ENCODE data around the gene CASS4. TPM values are rescaled to one million over a fixed set of nuclear protein-coding genes. Genes with fewer than 3 reads are reported as not detected.

Gene CASS4
- total RNA-seq, 2 donors from 2014 or later, result 0.52 TPM; not detected in 1

- Histone ChIP-seq H3K9me3 (no peaks in the 10 kb centered on the region), H3K4me1 (no peaks in the 10 kb centered on the region), H3K27me3 (no peaks in the 10 kb centered on the region), H3K4me3 (no peak overlapping the region), H3K27ac (no peak overlapping the region), H3K36me3 (replicated peaks in 1 of 2; ENCODE audit: insufficient read depth in 1 of 2, low read depth in 2 of 2) (no peaks in the 10 kb centered on the region)
- intact Hi-C loops (cut with DNase I), result no loop called here
- DNase-seq, result no peak
- WGBS, 2 donors, result 56 to 61% methylated on average over 4 of the region's 4 CpGs
- ATAC-seq, result no peak
- TF ChIP-seq POLR2A (IDR thresholded peaks at IDR 0.05) (no peak), CTCF (IDR thresholded peaks at IDR 0.05) (no peak)
These were observed 28.4 kb downstream of the CASS4 start for GRCh38 chr20:56440346-56441007.

GRCh38 chr20:56442389-56443365 lies 30.6 kb downstream of the CASS4 start:
- H3K27ac ChIP-seq, result no peak overlapping the region
- 72 to 81% methylated on average over 17 of the region's 17 CpGs for WGBS, 2 donors
- no peaks in the 10 kb centered on the region for H3K4me1 ChIP-seq
- H3K27me3 ChIP-seq, result no peaks in the 10 kb centered on the region
- H3K9me3 ChIP-seq, result no peaks in the 10 kb centered on the region
- H3K36me3 ChIP-seq (replicated peaks in 1 of 2; ENCODE audit: insufficient read depth in 1 of 2, low read depth in 2 of 2), result no peaks in the 10 kb centered on the region
- ATAC-seq (no peak), DNase-seq (no peak)
- TF ChIP-seq CTCF (IDR thresholded peaks at IDR 0.05) (no peak), POLR2A (IDR thresholded peaks at IDR 0.05) (no peak)
- intact Hi-C loops (cut with DNase I), result no loop called here
- no peak overlapping the region for H3K4me3 ChIP-seq

GRCh38 chr20:56443654-56444540 lies 31.8 kb downstream of the CASS4 start:
- ATAC-seq (no peak), DNase-seq (no peak)
- no peaks in the 10 kb centered on the region for H3K4me1 ChIP-seq

GRCh38 chr20:56445130-56445529 lies 33.1 kb downstream of the CASS4 start:
- no peak for TF ChIP-seq CTCF (IDR thresholded peaks at IDR 0.05)
- TF ChIP-seq POLR2A (IDR thresholded peaks at IDR 0.05), result no peak
- no peaks in the 10 kb centered on the region for H3K27me3 ChIP-seq
- no peak for DNase-seq
- WGBS, 2 donors, result 67 to 76% methylated on average over 3 of the region's 3 CpGs
- intact Hi-C loops (cut with DNase I), result no loop called here
- no peaks in the 10 kb centered on the region for H3K36me3 ChIP-seq (replicated peaks in 1 of 2; ENCODE audit: insufficient read depth in 1 of 2, low read depth in 2 of 2)
- no peaks in the 10 kb centered on the region for H3K9me3 ChIP-seq
- H3K4me3 ChIP-seq, result no peak overlapping the region
- ATAC-seq, result no peak
- H3K27ac ChIP-seq, result no peak overlapping the region
- H3K4me1 ChIP-seq, result no peaks in the 10 kb centered on the region

More at GRCh38 chr20:56443654-56444540, 31.8 kb downstream of the CASS4 start:
- TF ChIP-seq POLR2A (IDR thresholded peaks at IDR 0.05) (no peak), CTCF (IDR thresholded peaks at IDR 0.05) (no peak)
- H3K27me3 ChIP-seq, result no peaks in the 10 kb centered on the region
- 45 to 50% methylated on average over 20 to 27 of the region's 27 CpGs for WGBS, 2 donors
- no peak overlapping the region for H3K27ac ChIP-seq
- no peaks in the 10 kb centered on the region for H3K36me3 ChIP-seq (replicated peaks in 1 of 2; ENCODE audit: insufficient read depth in 1 of 2, low read depth in 2 of 2)
- no peak overlapping the region for H3K4me3 ChIP-seq
- intact Hi-C loops (cut with DNase I), result no loop called here
- no peaks in the 10 kb centered on the region for H3K9me3 ChIP-seq
